ENCODE measurements around the gene ANKRD13C.

Gene ANKRD13C

GRCh38 chr1:70222716-70223235, 131.7 kb downstream of the ANKRD13C start:
- no peaks in the 10 kb centered on the region for H3K27me3 ChIP-seq (ENCODE audit: control insufficient read depth, insufficient read depth, low read length)
- no peak for DNase-seq (ENCODE audit: low read depth, low spot score)
- no peaks in the 10 kb centered on the region for H3K4me1 ChIP-seq (ENCODE audit: control insufficient read depth, insufficient read depth, low read length)
- H3K36me3 ChIP-seq (ENCODE audit: control insufficient read depth, insufficient read depth, low read length), result no peaks in the 10 kb centered on the region; the same call in 1 of the 2 replicates
- H3K9me3 ChIP-seq (ENCODE audit: control insufficient read depth, insufficient read depth, low read length), result no peaks in the 10 kb centered on the region
- no CpG with 5 or more reads among the region's 3 CpGs for WGBS (ENCODE audit: insufficient coverage, insufficient read length)
- H3K27ac ChIP-seq (ENCODE audit: low read length), result no peak overlapping the region
- H3K4me3 ChIP-seq (ENCODE audit: low read length), result no peak overlapping the region

- Histone ChIP-seq H3K4me1 (ENCODE audit: control insufficient read depth, insufficient read depth, low read length) (no peaks in the 10 kb centered on the region), H3K9me3 (ENCODE audit: control insufficient read depth, insufficient read depth, low read length) (no peaks in the 10 kb centered on the region), H3K4me3 (ENCODE audit: low read length) (peak within 1 kb of the TSS; percentile 84), H3K36me3 (ENCODE audit: control insufficient read depth, insufficient read depth, low read length) (no peaks in the 10 kb centered on the region; the same call in 1 of the 2 replicates), H3K27ac (ENCODE audit: low read length) (no peak within 1 kb of the TSS), H3K27me3 (ENCODE audit: control insufficient read depth, insufficient read depth, low read length) (no peaks in the 10 kb centered on the region)
- peak; percentile 82 for DNase-seq (ENCODE audit: low read depth, low spot score)
- no CpG with 5 or more reads among the region's 74 CpGs for WGBS (ENCODE audit: insufficient coverage, insufficient read length)
These were observed 133.0 kb downstream of the ANKRD13C start, which contains the start of gene SRSF11 for GRCh38 chr1:70221238-70222121. SRSF11 (plus strand) TSS chr1:70221380; CDS start chr1:70221637, 257 bp downstream.

- no peak for DNase-seq (ENCODE audit: low read depth, low spot score)
- H3K4me3 ChIP-seq (ENCODE audit: low read length), result no peak overlapping the region; the same call in 1 of the 2 replicates
- no peaks in the 10 kb centered on the region; the same call in 1 of the 2 replicates for H3K36me3 ChIP-seq (ENCODE audit: control insufficient read depth, insufficient read depth, low read length)
- H3K27ac ChIP-seq (ENCODE audit: low read length), result no peak overlapping the region
- WGBS (ENCODE audit: insufficient coverage, insufficient read length), result no CpG with 5 or more reads among the region's 17 CpGs
- H3K9me3 ChIP-seq (ENCODE audit: control insufficient read depth, insufficient read depth, low read length), result no peaks in the 10 kb centered on the region
- no peaks in the 10 kb centered on the region for H3K27me3 ChIP-seq (ENCODE audit: control insufficient read depth, insufficient read depth, low read length)
- no peaks in the 10 kb centered on the region for H3K4me1 ChIP-seq (ENCODE audit: control insufficient read depth, insufficient read depth, low read length)
These were observed 133.8 kb downstream of the ANKRD13C start for GRCh38 chr1:70220517-70221237.

- WGBS (ENCODE audit: insufficient coverage, insufficient read length), result no CpG with 5 or more reads among the region's 2 CpGs
- DNase-seq (ENCODE audit: low read depth, low spot score), result no peak
- no peaks in the 10 kb centered on the region for H3K9me3 ChIP-seq (ENCODE audit: control insufficient read depth, insufficient read depth, low read length)
- H3K36me3 ChIP-seq (ENCODE audit: control insufficient read depth, insufficient read depth, low read length), result no peaks in the 10 kb centered on the region
- H3K4me3 ChIP-seq (ENCODE audit: low read length), result no peak overlapping the region
- no peak overlapping the region for H3K27ac ChIP-seq (ENCODE audit: low read length)
- no peaks in the 10 kb centered on the region for H3K4me1 ChIP-seq (ENCODE audit: control insufficient read depth, insufficient read depth, low read length)
- H3K27me3 ChIP-seq (ENCODE audit: control insufficient read depth, insufficient read depth, low read length), result no peaks in the 10 kb centered on the region
These were observed 134.5 kb downstream of the ANKRD13C start for GRCh38 chr1:70220015-70220414.

- Histone ChIP-seq H3K27me3 (ENCODE audit: control insufficient read depth, insufficient read depth, low read length) (no peaks in the 10 kb centered on the region), H3K9me3 (ENCODE audit: control insufficient read depth, insufficient read depth, low read length) (no peaks in the 10 kb centered on the region), H3K4me3 (ENCODE audit: low read length) (no peak overlapping the region), H3K4me1 (ENCODE audit: control insufficient read depth, insufficient read depth, low read length) (0 out of 2 replicates have a peak, but pooled peaks cover 2% of the 10 kb centered on the region), H3K27ac (ENCODE audit: low read length) (no peak overlapping the region), H3K36me3 (ENCODE audit: control insufficient read depth, insufficient read depth, low read length) (0 out of 2 replicates have a peak, but pooled peaks cover 2% of the 10 kb centered on the region)
- no peak for DNase-seq (ENCODE audit: low read depth, low spot score)
These were observed 143.0 kb downstream of the ANKRD13C start for GRCh38 chr1:70211541-70211940.

- Histone ChIP-seq H3K9me3 (ENCODE audit: control insufficient read depth, insufficient read depth, low read length) (no peaks in the 10 kb centered on the region), H3K36me3 (ENCODE audit: control insufficient read depth, insufficient read depth, low read length) (0 out of 2 replicates have a peak, but pooled peaks cover 2% of the 10 kb centered on the region), H3K27me3 (ENCODE audit: control insufficient read depth, insufficient read depth, low read length) (no peaks in the 10 kb centered on the region), H3K27ac (ENCODE audit: low read length) (no peak overlapping the region), H3K4me1 (ENCODE audit: control insufficient read depth, insufficient read depth, low read length) (0 out of 2 replicates have a peak, but pooled peaks cover 2% of the 10 kb centered on the region), H3K4me3 (ENCODE audit: low read length) (no peak overlapping the region)
- WGBS (ENCODE audit: insufficient coverage, insufficient read length), result no CpG with 5 or more reads among the region's 1 CpG
- DNase-seq (ENCODE audit: low read depth, low spot score), result no peak
These were observed 143.7 kb downstream of the ANKRD13C start for GRCh38 chr1:70210820-70211219.

Measured in iPS DF 6.9 (cell line).